Body of pancreas (tissue), 4 donors: ENCODE results near the gene DOCK9.

Experiments used
- POLR2A ChIP-seq, 3 donors: fragments of 450-650 bp; IDR thresholded peaks; one replicate each; pipeline ENCODE4 v1.6.1; 2016; ENCODE audit warnings: antibody characterized with exemption in 3 of 3, mild to moderate bottlenecking in 2 of 3
- TF ChIP-seq, protein P1 (sequence below), 7 experiments: fragments of 450-650 bp in 4 of 7; fragments of 200-600 bp in 3 of 7; sonication (generic) in 3 of 7; IDR thresholded peaks; one replicate each; pipeline ENCODE4 v1.5.1; 2016 to 2019; ENCODE audit warnings: antibody characterized with exemption in 7 of 7

DNA sequence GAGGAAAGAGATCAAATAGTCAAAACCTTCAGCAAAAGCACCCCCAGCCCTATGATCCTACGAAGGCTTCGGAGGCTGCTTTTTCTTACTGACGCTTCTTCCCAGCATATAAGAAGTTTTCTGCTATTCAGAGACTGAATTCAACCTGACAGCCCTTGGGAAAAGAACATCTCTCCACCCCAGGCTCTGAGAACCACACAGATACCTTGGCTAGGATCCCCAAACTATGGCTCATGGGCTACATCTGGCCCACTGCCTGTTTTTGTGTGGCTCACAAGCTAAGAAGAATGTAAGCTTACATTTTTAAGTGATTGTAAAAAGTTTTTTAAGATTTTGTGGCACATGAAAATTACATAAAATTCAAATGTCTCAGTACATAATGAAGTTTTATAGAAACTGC lies 228.4 kb downstream of the DOCK9 start:
- TF ChIP-seq, protein P1, sequence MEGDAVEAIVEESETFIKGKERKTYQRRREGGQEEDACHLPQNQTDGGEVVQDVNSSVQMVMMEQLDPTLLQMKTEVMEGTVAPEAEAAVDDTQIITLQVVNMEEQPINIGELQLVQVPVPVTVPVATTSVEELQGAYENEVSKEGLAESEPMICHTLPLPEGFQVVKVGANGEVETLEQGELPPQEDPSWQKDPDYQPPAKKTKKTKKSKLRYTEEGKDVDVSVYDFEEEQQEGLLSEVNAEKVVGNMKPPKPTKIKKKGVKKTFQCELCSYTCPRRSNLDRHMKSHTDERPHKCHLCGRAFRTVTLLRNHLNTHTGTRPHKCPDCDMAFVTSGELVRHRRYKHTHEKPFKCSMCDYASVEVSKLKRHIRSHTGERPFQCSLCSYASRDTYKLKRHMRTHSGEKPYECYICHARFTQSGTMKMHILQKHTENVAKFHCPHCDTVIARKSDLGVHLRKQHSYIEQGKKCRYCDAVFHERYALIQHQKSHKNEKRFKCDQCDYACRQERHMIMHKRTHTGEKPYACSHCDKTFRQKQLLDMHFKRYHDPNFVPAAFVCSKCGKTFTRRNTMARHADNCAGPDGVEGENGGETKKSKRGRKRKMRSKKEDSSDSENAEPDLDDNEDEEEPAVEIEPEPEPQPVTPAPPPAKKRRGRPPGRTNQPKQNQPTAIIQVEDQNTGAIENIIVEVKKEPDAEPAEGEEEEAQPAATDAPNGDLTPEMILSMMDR (IDR thresholded peaks at IDR 0.05), result no peak
- TF ChIP-seq POLR2A (IDR thresholded peaks at IDR 0.05), result no peak
